OCI-M2 (cell line): ENCODE data around the gene HES6.
"Not testable (repeated sequence)": the region's sequence is repeated elsewhere in the genome, so short reads cannot be mapped to it uniquely, and the experiment has no call there.

Experiments used
- DNase-seq: peaks from one replicate; lab custom pipeline; 2025; ENCODE audit not compliant: unreplicated experiment; lab: John Stamatoyannopoulos, UW

HES6 gene

DNA sequence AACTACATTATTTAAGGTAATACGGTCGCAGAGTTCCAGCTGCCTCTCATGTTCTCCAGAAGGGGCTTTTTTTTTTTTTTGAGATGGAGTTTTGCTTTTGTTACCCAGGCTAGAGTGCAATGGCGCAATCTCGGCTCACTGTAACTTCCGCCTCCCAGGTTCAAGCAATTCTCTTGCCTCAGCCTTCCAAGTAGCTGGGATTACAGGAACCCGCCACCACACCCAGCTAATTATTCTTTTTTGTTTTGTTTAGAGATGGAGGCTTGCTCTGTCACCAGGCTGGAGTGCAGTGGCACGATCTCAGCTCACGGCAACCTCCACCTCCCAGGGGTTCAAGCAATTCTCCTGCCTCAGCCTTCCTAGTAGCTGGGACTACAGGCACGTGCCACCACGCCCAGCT, 33.6 kb upstream of the HES6 start:
- not testable (repeated sequence) for DNase-seq

- DNase-seq: no peak
These were observed 32.3 kb upstream of the HES6 start for GRCh38 chr2:238272156-238272555.

GRCh38 chr2:238271686-238272085, 31.8 kb upstream of the HES6 start:
- not testable (repeated sequence) for DNase-seq

DNA sequence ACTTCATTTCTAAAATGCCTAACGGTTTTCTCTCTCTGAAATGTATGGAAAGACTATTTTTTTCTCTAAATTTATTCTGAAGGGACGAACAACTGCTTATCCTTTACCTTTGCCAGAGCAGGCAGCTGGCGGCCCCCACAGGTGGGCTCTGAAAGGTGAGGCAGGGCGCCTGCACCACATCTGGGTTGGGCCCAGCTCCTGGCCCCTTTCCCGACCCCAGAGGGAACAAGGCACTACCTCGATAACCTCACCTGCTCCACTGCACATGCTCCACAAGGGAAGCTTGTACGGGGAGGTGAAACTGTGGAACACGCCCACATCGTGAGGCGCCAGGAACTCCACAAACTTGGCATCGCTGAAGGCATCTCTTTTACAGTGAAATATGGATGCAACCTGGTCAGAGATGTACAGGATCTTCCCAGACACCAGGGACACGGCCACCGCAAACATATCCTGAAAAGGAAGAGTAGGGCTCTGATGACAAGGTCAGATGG, 31.3 kb upstream of the HES6 start:
- no peak for DNase-seq

- no peak for DNase-seq
These were observed 30.8 kb upstream of the HES6 start for GRCh38 chr2:238270606-238271005.

- no peak for DNase-seq
These were observed 29.9 kb upstream of the HES6 start for GRCh38 chr2:238269741-238270140.

DNA sequence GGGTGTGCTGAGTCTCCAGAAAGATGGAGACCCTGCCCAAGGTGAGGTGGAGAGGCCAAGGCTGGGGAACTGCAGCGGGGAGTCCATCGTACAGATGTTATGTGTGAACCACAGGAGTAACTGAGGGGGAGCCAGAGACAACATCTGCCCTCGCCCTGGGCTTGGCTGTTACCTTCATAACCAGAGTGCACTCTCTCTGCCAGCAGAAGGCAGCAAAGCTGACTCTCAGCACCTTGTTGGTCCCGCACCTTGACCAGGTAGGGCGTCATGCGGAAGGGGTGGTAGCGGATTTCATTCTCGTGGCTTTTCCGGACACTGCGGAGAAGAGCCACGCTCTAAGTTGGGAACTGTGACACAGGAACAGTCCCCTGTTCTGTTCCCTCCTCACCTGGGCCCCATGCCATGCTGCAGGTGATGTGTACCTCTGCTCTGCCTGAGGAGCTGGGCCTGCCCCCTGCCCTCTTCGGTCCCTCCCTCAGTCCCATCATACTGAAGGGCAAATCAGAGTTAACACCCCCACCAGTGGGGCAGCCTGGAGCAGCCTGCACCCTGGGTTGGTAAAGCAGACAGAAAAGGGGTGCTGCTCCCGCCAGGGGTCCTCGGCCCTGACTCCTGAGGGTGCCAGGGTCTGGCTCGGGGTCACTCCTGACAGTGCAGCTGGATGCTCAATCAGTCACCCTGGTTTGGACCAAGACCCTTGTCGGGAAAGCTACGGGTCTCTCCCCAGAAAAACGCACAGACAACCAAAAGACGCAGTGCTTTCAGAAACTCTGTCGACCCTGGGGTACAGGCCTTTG, 28.2 kb upstream of the HES6 start:
- DNase-seq: no peak

- DNase-seq: no peak
These were observed 27.5 kb upstream of the HES6 start for GRCh38 chr2:238267341-238267710.

DNA sequence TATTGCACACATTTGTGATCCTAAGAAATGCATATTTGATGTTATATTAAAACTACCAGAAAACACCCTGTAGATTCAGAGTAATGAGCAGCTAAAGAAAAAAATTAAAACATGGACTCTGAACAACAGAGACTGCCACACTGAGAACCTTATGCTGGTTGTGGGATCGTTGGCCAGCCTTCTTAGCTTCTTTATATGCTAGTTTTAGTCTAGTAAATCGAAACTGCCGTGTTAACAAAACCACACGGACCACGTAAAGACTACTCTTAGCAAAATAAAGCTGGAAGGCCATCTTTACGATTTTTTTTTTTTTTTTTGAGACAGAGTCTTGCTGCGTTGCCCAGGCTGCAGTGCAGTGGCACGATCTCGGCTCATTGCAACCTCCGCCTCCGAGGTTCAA, 25.8 kb upstream of the HES6 start:
- DNase-seq: no peak

GRCh38 chr2:238264072-238264460, 24.2 kb upstream of the HES6 start:
- DNase-seq: no peak

DNA sequence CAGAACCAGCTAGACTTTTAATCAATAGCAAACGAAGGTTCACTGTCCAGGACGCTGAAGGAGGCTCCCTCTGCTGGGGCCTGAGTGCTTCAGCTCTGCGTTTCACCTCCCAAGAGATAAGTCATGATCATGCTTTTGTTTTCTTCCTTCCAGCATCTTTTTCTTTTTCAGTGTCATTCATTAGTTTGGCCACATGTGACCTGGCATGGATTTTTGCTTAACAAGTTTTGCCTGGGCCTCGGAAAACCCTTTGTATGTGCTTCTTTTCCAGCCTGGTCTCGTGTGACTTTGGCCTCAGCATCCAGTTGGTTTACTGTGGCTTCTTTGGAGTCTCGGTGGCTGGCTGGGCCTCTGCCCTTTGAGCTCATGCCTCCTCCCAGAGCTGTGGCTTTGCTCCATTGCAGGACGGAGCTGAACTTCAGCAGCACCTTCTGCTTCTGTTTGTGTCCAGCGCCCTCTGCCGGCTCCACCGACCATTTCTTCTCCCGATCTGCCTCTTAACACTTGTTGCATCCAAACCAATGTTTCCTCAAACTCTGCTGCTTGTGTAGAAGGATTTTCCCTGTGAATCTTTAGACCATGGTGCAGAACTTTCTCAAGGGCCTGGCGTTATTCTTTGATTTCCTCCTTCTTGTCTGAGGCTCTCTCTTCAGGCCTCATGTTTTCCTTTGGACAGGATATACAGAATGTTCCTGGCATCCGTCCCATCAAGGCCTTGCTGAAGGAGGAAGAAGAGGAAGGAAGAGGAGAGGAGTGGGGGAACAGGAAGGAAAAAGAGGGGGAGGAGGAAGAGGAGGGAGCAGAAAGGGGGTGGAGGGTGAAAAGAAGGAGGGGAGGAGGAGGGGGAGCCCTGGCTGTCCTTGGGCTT, 23.6 kb upstream of the HES6 start:
- DNase-seq: peak; percentile 37

DNA sequence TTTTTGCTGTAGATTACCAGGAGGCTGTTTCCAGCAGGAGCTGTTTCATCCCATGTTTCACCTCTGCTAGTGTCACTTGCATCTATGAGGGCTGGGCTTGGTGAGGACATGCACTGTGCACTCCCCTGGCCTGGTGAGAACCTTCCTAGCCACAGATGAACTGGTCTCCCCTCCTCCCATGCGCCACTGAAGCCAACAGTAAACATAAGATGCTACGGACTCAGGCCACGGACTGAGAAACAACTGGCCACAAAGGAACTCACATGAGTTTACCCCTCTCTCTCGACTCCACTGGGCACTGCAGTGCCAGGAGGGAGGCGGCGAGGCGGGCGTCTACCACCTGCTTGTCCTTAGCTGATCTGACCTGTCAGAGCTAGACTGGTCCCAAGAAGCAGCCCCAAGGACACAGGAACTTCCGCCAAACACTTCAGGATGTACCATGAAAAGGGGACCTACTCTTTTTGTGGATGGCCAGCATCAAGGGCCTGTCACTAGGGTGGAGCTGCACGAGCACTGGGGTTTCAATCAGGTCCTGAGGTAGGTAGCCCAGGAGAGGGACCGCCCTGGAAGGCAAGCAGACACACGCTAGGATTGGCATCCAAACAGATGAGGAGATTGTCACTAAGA, 22.8 kb upstream of the HES6 start:
- no peak for DNase-seq

DNA sequence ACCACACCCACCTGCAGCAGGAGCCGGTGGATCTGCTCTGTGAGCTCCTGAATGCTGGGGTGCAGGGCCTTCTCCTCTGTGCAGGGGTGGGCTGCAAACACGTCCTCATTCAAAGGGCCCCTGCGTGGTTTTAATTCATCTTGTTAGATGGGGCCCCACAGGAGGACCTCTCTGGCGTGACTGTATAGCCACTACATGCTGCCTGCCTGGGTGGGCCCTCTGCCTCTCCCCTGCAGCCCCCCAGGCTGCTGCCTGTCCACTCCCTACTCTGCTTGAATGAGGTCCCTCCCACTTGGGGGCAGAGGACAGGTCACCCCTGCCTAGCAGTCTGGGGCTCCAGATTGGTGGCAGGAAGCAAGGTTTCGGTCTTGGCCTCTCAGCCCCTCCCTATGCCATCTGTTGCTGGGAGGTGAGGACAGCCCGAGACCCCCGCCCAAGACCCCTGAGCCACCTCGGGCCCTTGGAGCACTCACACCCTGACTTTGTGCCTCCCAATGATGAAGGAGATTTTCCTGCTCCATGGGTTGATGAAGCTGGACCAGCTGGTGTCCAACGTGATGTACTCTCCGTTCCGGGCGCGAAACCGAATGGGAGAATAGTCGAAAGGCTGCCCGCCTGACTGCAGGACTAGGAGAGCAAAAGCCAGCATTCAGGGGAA, 22.0 kb upstream of the HES6 start:
- no peak for DNase-seq

- no peak for DNase-seq
These were observed 21.0 kb upstream of the HES6 start for GRCh38 chr2:238260883-238261282.

DNA sequence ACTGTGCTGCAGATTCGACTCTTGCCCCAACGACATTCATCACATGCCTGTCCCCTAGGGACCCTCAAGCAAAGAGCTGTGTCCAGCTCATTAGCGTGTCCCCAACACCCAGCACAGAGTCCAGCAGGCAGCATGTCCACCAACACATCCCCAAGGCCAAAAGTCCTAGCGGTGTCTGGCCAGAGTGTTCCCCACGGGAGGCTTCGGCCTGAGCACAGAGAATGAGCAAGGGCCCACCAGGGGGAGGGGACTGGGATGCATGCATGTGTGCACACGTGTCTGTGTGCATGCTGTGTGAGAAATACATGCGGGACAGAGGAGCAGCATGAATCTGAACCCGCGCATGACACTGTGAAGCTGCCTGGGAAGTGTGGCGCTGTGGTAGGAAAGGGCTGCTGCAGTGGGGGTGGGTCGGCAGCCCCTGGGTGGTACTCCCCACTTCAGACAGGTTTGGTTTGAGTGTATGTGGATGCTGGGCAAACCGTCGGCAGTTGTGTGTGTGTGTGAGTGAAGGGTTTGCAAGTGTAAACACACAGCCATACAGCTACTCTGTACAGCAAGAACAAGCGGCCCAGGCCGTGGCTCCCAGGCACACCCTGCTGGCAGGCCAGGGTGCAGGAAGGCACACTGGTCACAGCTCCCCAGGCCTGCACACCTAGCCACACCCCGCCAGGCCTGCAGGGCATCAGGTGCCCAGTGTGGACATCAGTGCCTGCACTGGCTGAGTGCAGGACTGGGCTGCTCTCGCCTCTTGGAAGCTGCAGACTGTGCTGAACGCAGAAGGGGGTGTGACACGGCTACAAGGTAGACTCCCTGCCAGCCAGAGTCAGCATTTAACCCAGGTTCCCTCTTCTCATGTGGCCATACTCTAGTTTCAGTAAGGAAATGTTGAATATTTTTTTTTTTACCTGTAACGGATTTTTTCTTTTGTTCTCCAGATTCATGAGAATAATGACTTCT, 19.5 kb upstream of the HES6 start:
- DNase-seq: no peak

DNA sequence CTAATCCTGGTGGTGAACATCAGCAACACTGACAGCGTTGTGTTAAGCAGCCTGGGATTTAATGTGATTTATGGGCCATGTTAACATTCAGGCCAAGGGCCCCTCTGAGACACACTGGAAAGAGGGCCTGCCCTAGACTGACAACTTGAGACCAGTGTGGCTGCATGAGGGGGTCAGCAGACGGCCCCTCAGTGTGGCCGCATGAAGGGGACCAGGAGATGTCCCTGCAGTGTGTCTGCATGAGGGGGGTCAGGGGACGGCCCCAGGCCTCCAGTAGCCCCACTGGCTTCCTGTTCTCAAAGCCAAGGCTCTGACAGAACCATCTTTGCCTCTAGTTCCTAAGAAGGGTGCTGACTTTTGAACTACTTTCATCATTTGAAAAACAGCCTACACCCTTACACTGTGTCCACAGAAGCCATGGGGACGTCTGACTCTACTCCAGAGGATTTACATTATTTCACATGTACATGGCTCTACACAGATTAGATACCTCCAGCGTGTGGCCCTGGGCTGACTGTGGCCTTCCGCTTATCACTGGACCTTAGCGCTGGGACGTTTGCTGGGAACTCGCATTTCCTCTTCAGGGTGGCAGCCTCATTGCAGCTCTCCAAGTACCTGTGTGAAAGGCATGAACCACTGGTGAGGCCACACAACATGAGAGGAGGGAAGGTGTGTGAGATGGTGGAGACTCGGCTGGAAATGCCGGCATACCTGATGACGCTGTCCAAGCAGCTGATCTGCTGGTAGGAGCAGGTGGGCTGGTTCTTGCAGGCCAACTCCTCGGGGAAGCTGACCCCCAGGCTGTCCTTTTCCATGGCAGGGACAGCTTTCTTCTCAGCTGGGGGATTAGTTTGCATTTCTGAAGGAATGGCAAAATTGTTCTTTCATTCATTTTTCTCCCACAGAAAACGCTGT, 18.2 kb upstream of the HES6 start:
- DNase-seq: no peak

- DNase-seq: no peak
These were observed 16.8 kb upstream of the HES6 start for GRCh38 chr2:238256594-238257104.

DNA sequence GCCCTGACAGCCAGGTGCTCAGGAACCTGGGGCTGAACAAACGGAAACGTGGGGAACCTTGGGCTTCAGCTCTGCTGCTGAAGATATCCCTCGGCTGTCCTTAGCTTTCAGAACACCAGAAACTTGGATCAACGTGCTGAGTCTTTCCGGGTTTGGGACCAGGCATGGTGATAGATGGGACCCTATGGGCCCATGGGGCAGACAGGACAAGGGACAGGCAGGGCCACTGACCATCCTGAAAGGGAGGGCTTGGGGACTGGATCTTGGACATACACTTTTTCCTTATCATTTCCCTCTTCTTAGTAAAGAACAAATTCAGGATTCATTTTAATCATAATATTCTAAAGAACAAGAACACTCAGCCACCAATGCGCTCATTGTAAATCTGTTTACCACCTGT, 16.3 kb upstream of the HES6 start:
- no peak for DNase-seq

- no peak for DNase-seq
These were observed 15.8 kb upstream of the HES6 start for GRCh38 chr2:238255636-238256035.
